ENCODE results near the gene ARHGEF10L.

DNA sequence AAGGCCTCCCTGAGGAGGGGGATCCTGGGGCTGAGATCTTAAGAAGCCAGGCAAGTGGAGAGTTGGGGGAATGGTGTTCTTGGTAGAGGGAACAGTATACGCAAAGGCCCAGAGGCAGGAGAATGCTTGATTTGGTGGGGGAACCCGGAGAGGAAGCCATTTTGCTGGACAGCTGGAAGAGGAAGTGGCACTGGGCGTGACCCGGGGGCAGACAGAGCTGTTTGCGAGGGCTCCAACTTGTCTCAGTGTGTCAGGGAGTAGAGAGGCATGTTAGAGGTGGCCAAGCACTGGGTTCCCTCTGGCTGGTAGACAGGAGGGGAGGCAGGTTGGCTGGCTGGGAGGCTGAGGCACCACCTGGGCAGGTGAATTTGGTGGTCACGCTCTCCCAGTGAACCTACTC lies 119.3 kb downstream of the ARHGEF10L start:
- TF ChIP-seq CTCF (tag by site-specific recombination; IDR thresholded peaks at IDR 0.05) = no peak
- no peak for TF ChIP-seq KLF16 (tag by site-specific recombination; IDR thresholded peaks at IDR 0.05)
- no peak for TF ChIP-seq ZNF350 (tag by site-specific recombination; IDR thresholded peaks at IDR 0.05)
